ENCODE results near the gene JAK1. TPM values are rescaled to one million over a fixed set of nuclear protein-coding genes. Genes with fewer than 3 reads are reported as not detected.

The JAK1 gene
- total RNA-seq, 1 experiment from 2014 or later: 138 TPM

DNA sequence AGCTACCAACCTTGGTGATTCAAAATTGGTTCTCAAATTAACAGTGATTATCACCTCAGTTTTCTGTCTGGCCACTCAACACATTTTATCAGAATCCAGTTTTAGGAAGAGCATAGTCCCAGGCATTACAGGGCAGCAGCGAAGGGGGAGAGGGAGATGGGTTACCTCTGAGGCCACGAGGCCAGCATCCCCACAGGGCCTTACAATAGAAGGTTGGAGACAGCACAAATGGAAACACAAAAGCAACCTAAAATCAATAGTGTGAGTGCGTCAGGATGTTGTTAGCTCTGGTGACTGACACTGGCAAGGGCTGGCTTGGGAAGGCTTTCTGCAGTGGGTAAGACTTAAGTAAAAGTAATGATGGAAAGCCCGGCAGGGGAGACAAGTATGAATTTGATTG lies 79.5 kb downstream of the JAK1 start:
- Histone ChIP-seq H3K27ac (ENCODE audit: low read length) (no peak overlapping the region), H3K36me3 (ENCODE audit: control insufficient read depth, insufficient read depth, low read length) (no peaks in the 10 kb centered on the region), H3K4me3 (ENCODE audit: low read depth in 2 of 2, low read length in 2 of 2) (no peak overlapping the region), H3K4me1 (ENCODE audit: control insufficient read depth, insufficient read depth, low read length) (peaks cover 25% of the 10 kb centered on the region), H3K9me3 (ENCODE audit: control insufficient read depth, insufficient read depth, low read depth, low read length) (no peaks in the 10 kb centered on the region), H3K27me3 (ENCODE audit: control insufficient read depth, insufficient read depth, low read length) (no peaks in the 10 kb centered on the region)
- ChIA-PET CTCF (interaction anchor here (0.6 kb wide), 1 partner anchor 615 kb away, joined by 6 read pairs; no protein-coding TSS in a partner anchor), POLR2A (no interaction called here)
- intact Hi-C loops (cut with micrococcal nuclease; ENCODE audit: unreplicated experiment) (no loop called here), in situ Hi-C loops (cut with HindIII; ENCODE audit: low pct_unique_long_range_greater_than_20kb, low sequenced_read_pairs) (no loop called here)
- ATAC-seq (no peak), DNase-seq (ENCODE audit: low read depth, low spot score) (no peak)
- BruUV-seq (replicated peaks): no TSS peak
- TF ChIP-seq, protein P1, sequence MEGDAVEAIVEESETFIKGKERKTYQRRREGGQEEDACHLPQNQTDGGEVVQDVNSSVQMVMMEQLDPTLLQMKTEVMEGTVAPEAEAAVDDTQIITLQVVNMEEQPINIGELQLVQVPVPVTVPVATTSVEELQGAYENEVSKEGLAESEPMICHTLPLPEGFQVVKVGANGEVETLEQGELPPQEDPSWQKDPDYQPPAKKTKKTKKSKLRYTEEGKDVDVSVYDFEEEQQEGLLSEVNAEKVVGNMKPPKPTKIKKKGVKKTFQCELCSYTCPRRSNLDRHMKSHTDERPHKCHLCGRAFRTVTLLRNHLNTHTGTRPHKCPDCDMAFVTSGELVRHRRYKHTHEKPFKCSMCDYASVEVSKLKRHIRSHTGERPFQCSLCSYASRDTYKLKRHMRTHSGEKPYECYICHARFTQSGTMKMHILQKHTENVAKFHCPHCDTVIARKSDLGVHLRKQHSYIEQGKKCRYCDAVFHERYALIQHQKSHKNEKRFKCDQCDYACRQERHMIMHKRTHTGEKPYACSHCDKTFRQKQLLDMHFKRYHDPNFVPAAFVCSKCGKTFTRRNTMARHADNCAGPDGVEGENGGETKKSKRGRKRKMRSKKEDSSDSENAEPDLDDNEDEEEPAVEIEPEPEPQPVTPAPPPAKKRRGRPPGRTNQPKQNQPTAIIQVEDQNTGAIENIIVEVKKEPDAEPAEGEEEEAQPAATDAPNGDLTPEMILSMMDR (IDR thresholded peaks at IDR 0.05): no peak
- TF ChIP-seq TCF7L2 (IDR thresholded peaks at IDR 0.05; ENCODE audit: low read depth, low read length): no peak
- TF ChIP-seq REST (IDR thresholded peaks at IDR 0.05; ENCODE audit: insufficient read depth in 1 of 2, low read depth in 2 of 2, low read length in 1 of 2): no peak
- TF ChIP-seq SIN3A (IDR thresholded peaks at IDR 0.05; ENCODE audit: borderline replicate concordance, insufficient read depth, low read depth, low read length): no peak

GRCh38 chr1:64885648-64886047 lies 80.7 kb downstream of the JAK1 start:
- BruUV-seq (replicated peaks): no TSS peak
- TF ChIP-seq POLR2AphosphoS5 (IDR thresholded peaks at IDR 0.05; ENCODE audit: low read depth, low read length): no peak
- intact Hi-C loops (cut with micrococcal nuclease; ENCODE audit: unreplicated experiment): no loop called here

GRCh38 chr1:64884261-64885040 lies 81.9 kb downstream of the JAK1 start:
- Histone ChIP-seq H3K4me3 (ENCODE audit: low read depth in 2 of 2, low read length in 2 of 2) (no peak overlapping the region), H3K27ac (ENCODE audit: low read length) (no peak overlapping the region), H3K27me3 (ENCODE audit: control insufficient read depth, insufficient read depth, low read length) (no peaks in the 10 kb centered on the region), H3K9me3 (ENCODE audit: control insufficient read depth, insufficient read depth, low read depth, low read length) (no peaks in the 10 kb centered on the region), H3K4me1 (ENCODE audit: control insufficient read depth, insufficient read depth, low read length) (peaks cover 3% of the 10 kb centered on the region; the same call in 1 of the 2 replicates), H3K36me3 (ENCODE audit: control insufficient read depth, insufficient read depth, low read length) (no peaks in the 10 kb centered on the region)
- ATAC-seq (no peak), DNase-seq (ENCODE audit: low read depth, low spot score) (no peak)
- BruUV-seq (replicated peaks): no TSS peak
- ChIA-PET POLR2A (no interaction called here), CTCF (no interaction called here)
- intact Hi-C loops (cut with micrococcal nuclease; ENCODE audit: unreplicated experiment): no loop called here
- in situ Hi-C loops (cut with HindIII; ENCODE audit: low pct_unique_long_range_greater_than_20kb, low sequenced_read_pairs): no loop called here
- TF ChIP-seq SIN3A (IDR thresholded peaks at IDR 0.05; ENCODE audit: borderline replicate concordance, insufficient read depth, low read depth, low read length): no peak
- TF ChIP-seq, protein P1 (IDR thresholded peaks at IDR 0.05): peak; percentile 14; the same call in 1 of the 2 replicates

More at GRCh38 chr1:64885648-64886047, 80.7 kb downstream of the JAK1 start:
- ChIA-PET CTCF (interaction anchor here (0.7 kb wide), 1 partner anchor 13 kb away, joined by 3 read pairs; no protein-coding TSS in a partner anchor), POLR2A (no interaction called here)
- no peaks in the 10 kb centered on the region for H3K9me3 ChIP-seq (ENCODE audit: control insufficient read depth, insufficient read depth, low read depth, low read length)
- H3K27me3 ChIP-seq (ENCODE audit: control insufficient read depth, insufficient read depth, low read length): no peaks in the 10 kb centered on the region
- H3K4me1 ChIP-seq (ENCODE audit: control insufficient read depth, insufficient read depth, low read length): peaks cover 13% of the 10 kb centered on the region; the same call in 1 of the 2 replicates
- no peaks in the 10 kb centered on the region for H3K36me3 ChIP-seq (ENCODE audit: control insufficient read depth, insufficient read depth, low read length)
- no peak overlapping the region for H3K4me3 ChIP-seq (ENCODE audit: low read depth in 2 of 2, low read length in 2 of 2)
- no peak overlapping the region for H3K27ac ChIP-seq (ENCODE audit: low read length)
- in situ Hi-C loops (cut with HindIII; ENCODE audit: low pct_unique_long_range_greater_than_20kb, low sequenced_read_pairs): no loop called here
- no peak for ATAC-seq
- no peak for DNase-seq (ENCODE audit: low read depth, low spot score)

Data from Panc1 (cell line).